ENCODE data around the gene ITPK1. TPM values are rescaled to one million over a fixed set of nuclear protein-coding genes. Genes with fewer than 3 reads are reported as not detected.
A peak's percentile ranks its signal among the peaks of the same experiment; 100 is the strongest.

The ITPK1 gene
- total RNA-seq, 1 experiment from 2014 or later, result 60.1 TPM

DNA sequence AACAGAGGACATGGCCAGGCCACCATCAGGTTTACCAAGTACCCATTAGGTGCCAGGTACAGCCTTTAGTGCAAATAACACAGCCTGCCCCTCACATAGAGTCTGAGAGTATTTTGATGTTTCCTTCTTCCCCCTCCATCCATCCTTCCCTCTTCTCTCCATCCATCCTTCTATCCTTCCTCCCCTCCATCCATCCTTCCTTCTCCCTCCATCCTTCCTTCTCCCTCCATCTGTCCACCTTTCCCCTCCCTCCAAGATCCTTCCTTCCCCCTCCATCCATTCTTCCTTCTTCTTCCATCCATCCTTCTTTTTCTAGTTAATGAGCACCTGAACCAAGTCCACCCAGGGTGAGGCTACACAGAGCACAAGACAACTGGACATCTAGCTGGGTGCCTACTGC lies 39.8 kb downstream of the ITPK1 start:
- DNase-seq, result no peak
- Histone ChIP-seq H3K36me3 (ENCODE audit: control insufficient read depth, insufficient read depth, low read length) (no peaks in the 10 kb centered on the region), H3K9me3 (no peaks in the 10 kb centered on the region), H3K4me1 (peaks cover 21% of the 10 kb centered on the region), H3K4me3 (ENCODE audit: low read depth, low read length) (no peak overlapping the region), H3K27me3 (replicated peaks; ENCODE audit: control insufficient read depth, insufficient read depth, low read length) (no peaks in the 10 kb centered on the region)
- ChIA-PET POLR2A (no interaction called here), CTCF (interaction anchor here (0.7 kb wide), 1 partner anchor 1373 kb away, joined by 6 read pairs; no protein-coding TSS in a partner anchor)
- Mint-ChIP-seq H3K4me3 (ENCODE audit: unreplicated experiment) (no peak overlapping the region), H3K36me3 (ENCODE audit: insufficient read depth, unreplicated experiment) (peaks cover 8% of the 10 kb centered on the region), H3K4me1 (ENCODE audit: low read depth, unreplicated experiment) (peaks cover 7% of the 10 kb centered on the region), H3K27me3 (ENCODE audit: insufficient read depth, unreplicated experiment) (no peaks in the 10 kb centered on the region), H3K9me3 (ENCODE audit: unreplicated experiment) (no peaks in the 10 kb centered on the region), H3K27ac (ENCODE audit: unreplicated experiment) (no peak overlapping the region)
- TF ChIP-seq, protein P1, sequence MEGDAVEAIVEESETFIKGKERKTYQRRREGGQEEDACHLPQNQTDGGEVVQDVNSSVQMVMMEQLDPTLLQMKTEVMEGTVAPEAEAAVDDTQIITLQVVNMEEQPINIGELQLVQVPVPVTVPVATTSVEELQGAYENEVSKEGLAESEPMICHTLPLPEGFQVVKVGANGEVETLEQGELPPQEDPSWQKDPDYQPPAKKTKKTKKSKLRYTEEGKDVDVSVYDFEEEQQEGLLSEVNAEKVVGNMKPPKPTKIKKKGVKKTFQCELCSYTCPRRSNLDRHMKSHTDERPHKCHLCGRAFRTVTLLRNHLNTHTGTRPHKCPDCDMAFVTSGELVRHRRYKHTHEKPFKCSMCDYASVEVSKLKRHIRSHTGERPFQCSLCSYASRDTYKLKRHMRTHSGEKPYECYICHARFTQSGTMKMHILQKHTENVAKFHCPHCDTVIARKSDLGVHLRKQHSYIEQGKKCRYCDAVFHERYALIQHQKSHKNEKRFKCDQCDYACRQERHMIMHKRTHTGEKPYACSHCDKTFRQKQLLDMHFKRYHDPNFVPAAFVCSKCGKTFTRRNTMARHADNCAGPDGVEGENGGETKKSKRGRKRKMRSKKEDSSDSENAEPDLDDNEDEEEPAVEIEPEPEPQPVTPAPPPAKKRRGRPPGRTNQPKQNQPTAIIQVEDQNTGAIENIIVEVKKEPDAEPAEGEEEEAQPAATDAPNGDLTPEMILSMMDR (IDR thresholded peaks at IDR 0.05; ENCODE audit: insufficient read depth in 1 of 2, low read depth in 1 of 2, low read length in 1 of 2, severe bottlenecking in 1 of 2, unreplicated experiment in 1 of 2), result no peak
- no TSS peak for BruUV-seq (replicated peaks)
- intact Hi-C loops (cut with micrococcal nuclease; ENCODE audit: unreplicated experiment), result no loop called here

DNA sequence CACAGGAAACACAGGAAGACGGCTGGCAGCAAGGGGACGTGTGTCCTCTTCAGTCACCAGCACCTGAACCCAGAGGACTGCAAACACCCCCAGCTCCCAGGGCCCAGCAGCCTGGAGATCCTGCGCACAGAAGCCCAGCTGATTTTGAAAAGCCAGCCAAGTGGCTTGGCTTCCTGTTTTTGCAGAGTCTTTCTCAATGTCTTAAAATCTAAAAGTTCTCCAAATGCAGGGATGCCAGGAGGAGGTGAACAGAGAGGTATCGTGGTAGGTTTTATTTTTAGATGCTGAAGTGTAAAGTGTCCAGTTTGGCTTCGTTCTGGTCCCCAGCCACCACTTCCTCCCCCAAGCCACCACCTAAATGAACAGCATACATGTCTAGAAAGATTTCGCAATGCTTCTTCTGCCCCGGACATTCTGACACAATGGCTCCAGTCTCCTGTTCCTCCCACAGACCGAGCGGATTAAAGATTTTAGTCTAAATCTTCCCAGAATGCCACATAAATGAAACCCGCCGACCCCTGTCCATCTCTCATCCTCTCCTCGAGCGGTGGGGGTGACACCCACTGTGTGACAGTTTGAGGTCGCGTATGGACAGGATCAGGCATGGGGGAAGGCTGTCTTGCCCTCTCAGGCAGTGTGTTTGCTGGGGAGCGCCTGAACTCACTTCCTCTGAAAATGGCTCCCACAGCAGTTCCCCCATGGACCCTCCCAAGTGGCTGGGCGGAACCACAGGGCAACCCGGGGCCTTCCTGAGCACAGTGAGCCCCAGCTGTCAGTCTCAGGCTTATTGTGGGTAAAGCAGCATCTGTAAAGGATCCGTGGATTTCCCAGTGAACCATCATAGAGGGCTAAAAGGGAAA lies 41.6 kb downstream of the ITPK1 start:
- Mint-ChIP-seq H3K4me3 (ENCODE audit: unreplicated experiment) (no peak overlapping the region), H3K4me1 (ENCODE audit: low read depth, unreplicated experiment) (peaks cover 7% of the 10 kb centered on the region), H3K36me3 (ENCODE audit: insufficient read depth, unreplicated experiment) (peaks cover 11% of the 10 kb centered on the region), H3K27ac (ENCODE audit: unreplicated experiment) (peak overlapping the region; percentile 35), H3K27me3 (ENCODE audit: insufficient read depth, unreplicated experiment) (no peaks in the 10 kb centered on the region), H3K9me3 (ENCODE audit: unreplicated experiment) (no peaks in the 10 kb centered on the region)
- BruUV-seq (replicated peaks), result no TSS peak
- no peaks in the 10 kb centered on the region for H3K36me3 ChIP-seq (ENCODE audit: control insufficient read depth, insufficient read depth, low read length)
- H3K27me3 ChIP-seq (replicated peaks; ENCODE audit: control insufficient read depth, insufficient read depth, low read length), result no peaks in the 10 kb centered on the region
- ChIA-PET POLR2A (no interaction called here), CTCF (no interaction called here)
- no peak overlapping the region for H3K4me3 ChIP-seq (ENCODE audit: low read depth, low read length)
- no peaks in the 10 kb centered on the region for H3K9me3 ChIP-seq
- H3K4me1 ChIP-seq, result peaks cover 21% of the 10 kb centered on the region
- TF ChIP-seq, protein P1 (IDR thresholded peaks at IDR 0.05; ENCODE audit: insufficient read depth in 1 of 2, low read depth in 1 of 2, low read length in 1 of 2, severe bottlenecking in 1 of 2, unreplicated experiment in 1 of 2), result no peak
- intact Hi-C loops (cut with micrococcal nuclease; ENCODE audit: unreplicated experiment), result no loop called here
- no peak for DNase-seq

DNA sequence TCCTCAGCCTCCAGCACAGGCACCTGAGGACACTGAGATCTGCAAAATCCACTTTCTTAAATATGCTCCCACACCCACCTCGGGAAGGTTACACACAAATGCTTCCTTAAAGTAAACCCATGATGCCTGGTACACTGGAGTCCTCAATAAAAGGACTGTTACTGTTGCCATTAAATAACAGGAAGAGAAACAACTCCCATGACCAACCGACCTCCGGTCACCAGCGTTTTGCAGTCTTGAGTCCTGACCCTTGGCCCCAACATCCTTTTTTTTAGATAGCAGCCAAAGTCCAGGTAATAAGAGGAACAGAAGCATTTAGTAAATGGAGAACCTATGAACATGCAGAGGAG lies 42.4 kb downstream of the ITPK1 start:
- Mint-ChIP-seq H3K36me3 (ENCODE audit: insufficient read depth, unreplicated experiment) (peaks cover 11% of the 10 kb centered on the region), H3K9me3 (ENCODE audit: unreplicated experiment) (no peaks in the 10 kb centered on the region), H3K4me3 (ENCODE audit: unreplicated experiment) (no peak overlapping the region), H3K27ac (ENCODE audit: unreplicated experiment) (peak overlapping the region; percentile 35), H3K4me1 (ENCODE audit: low read depth, unreplicated experiment) (peaks cover 7% of the 10 kb centered on the region), H3K27me3 (ENCODE audit: insufficient read depth, unreplicated experiment) (no peaks in the 10 kb centered on the region)
- Histone ChIP-seq H3K4me1 (peaks cover 21% of the 10 kb centered on the region), H3K27me3 (replicated peaks; ENCODE audit: control insufficient read depth, insufficient read depth, low read length) (no peaks in the 10 kb centered on the region), H3K4me3 (ENCODE audit: low read depth, low read length) (no peak overlapping the region), H3K36me3 (ENCODE audit: control insufficient read depth, insufficient read depth, low read length) (no peaks in the 10 kb centered on the region), H3K9me3 (no peaks in the 10 kb centered on the region)
- CTCF ChIA-PET, result no interaction called here
- TF ChIP-seq, protein P1 (IDR thresholded peaks at IDR 0.05; ENCODE audit: insufficient read depth in 1 of 2, low read depth in 1 of 2, low read length in 1 of 2, severe bottlenecking in 1 of 2, unreplicated experiment in 1 of 2), result no peak
- intact Hi-C loops (cut with micrococcal nuclease; ENCODE audit: unreplicated experiment), result no loop called here
- POLR2A ChIA-PET, result no interaction called here
- BruUV-seq (replicated peaks), result no TSS peak
- no peak for DNase-seq
